Urothelium cell line (cell line): ENCODE data around the gene ZMYM1.
"Not testable (repeated sequence)": the region's sequence is repeated elsewhere in the genome, so short reads cannot be mapped to it uniquely, and the experiment has no call there.

Source experiments
- DNase-seq: peaks from one replicate; pipeline ENCODE4 v3.0.0; 2011; ENCODE audit warnings: low spot score, mixed read lengths
- FAIRE-seq: peaks from 2 replicates; lab custom pipeline; 2011; peaks lifted over from hg19 to GRCh38; lab: Jason Lieb, UNC

The ZMYM1 gene

GRCh38 chr1:35073265-35073811 is 5.8 kb upstream of the ZMYM1 start:
- no peak for FAIRE-seq
- DNase-seq: no peak

GRCh38 chr1:35076426-35076825 is 2.8 kb upstream of the ZMYM1 start:
- DNase-seq: not testable (repeated sequence)

DNA sequence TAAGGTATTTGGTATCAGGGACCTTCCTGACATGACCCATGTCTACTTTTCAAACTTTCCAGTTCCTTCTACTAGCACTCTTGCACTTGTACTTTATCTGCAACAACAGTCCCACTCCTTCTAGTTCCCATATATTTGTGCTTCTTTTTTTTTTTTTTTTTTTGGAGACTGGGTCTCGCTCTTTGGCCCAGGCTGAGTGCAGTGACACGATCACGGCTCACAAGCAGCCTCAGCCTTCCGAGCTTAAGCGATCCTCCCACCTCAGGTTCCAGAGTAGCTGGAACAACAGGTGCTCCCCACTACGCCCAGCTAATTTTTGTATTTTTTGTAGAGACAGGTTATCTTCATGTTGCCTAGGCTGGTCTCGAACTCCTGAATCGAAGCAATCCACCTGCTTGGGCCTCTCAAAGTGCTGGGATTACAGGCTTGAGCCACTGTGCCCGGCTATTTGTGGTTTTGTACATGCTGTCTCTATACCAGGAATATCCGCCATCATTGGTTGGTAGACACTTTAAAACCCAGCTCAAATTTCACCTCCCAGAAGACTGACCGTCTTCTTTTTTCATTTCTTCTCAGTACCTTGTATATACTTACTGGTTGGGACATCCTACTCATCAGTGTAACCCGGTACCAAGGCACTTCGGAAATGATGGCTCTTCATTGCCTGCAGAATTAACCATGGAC is 1.1 kb downstream of the ZMYM1 start:
- FAIRE-seq (no peak), DNase-seq (no peak)

More at GRCh38 chr1:35076426-35076825, 2.8 kb upstream of the ZMYM1 start:
- FAIRE-seq: not testable (repeated sequence)

DNA sequence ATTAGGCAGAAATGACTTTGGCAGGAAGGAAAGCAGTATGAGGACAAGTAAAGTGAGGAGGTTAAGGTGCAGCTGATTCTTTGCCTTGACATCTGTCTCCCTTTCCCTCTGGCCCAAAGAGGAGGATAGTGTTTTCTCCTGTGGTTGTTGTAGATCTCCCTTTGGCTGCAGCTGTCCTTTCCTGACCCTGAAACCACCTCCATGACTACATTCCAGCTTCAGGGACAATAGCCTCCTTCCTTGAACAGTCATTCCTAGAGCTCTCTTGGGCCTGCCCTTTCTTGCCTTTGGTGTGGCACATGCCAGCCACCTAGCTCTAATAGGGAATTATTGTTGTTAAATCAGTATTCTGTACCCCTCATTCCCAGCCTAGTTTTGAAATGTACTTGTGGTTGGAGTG is 6.2 kb downstream of the ZMYM1 start:
- no peak for DNase-seq
- no peak for FAIRE-seq

DNA sequence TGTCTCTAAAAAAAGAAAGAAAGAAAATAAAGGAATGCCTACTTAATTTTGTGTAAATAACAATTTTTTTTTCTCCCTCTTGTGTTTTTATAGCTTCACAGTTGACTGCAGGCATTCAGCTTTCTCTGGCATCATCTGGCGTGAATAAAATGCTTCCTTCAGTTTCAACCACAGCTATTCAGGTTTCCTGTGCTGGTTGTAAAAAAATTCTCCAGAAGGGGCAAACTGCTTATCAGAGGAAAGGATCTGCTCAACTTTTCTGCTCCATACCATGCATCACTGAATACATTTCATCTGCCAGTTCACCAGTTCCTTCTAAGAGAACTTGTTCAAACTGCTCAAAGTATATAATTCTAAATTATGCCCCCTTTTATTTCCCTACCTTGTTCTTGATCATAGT is 18.0 kb downstream of the ZMYM1 start:
- no peak for FAIRE-seq
- DNase-seq: no peak

DNA sequence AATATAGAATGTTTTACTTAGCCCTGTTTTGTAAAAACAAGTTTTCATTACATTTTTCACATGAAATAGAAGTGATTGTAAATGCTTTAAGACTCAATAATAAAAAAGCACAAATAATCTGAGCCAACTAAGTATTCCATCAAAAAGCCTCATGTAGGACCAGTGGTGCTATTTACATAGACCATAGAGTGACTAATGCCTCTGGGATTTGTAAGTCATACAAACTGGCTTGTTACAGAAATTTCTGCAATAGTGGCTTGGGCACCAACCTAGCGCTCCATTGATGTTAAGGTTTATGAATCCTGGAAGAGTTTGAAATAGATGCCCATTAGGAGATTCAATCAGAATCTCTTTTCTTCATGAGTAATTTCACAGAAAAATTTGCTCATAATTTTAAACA is 31.9 kb downstream of the ZMYM1 start:
- peak; percentile 9 for DNase-seq
- FAIRE-seq: no peak

DNA sequence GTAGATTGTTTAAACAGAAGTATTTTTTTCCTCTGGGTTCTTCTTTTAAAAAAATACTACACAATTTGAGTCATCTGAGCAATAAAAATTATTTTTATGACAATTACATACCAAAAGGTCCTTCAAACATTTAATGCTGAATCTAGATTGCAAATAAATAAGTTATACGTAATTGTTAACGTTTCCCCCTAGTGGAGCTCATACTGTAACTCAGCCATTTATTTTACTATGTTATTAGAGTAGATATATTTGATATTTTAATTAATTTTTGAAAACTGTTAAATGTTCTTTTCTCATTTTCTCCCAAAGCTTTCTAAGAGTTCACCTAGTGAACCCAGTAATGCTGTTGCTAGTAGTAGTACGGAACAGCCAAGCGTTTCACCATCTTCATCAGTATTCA is 33.5 kb downstream of the ZMYM1 start:
- DNase-seq: no peak
- FAIRE-seq: no peak

DNA sequence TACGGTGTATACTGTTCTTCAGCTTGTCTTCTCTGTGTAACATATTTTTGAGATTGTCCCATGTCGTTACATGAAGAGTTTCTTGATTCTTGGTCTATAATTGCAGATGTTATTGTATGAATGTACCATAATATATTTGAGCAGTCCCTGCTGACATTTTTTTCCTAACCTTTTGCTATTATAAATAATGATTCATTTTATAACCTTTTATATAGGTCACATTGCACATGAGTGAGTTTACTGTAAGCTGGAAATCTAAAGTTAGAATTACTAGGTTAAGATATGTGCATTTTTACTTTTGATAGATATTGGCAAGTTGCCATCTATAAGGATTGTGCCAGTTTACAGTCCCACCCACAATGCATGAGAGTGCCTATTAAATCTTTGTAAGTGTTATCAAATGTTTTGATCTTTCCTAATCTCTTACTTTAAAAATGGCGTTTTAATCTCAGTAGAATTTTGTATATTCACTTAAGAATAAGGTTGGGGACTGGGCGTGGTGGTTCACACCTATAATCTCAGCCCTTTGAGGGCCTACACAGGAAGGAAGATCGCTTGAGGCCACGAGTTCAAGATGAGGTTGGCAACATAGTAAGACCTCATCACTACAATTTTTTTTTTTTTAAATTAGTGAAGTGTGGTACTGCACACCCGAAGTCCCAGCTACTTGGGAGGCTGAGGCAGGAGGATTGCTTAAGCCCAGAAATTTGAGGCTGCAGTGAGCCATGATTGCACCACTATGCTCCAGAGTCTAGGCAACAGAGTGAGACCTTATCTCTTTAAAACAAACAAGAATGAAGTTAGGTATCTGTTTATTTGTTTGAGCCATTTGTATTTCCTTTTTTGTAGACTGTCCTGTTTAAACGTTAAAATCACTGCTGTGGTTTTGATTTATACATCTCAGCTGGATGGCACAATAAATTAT is 36.5 kb downstream of the ZMYM1 start:
- DNase-seq: no peak
- no peak for FAIRE-seq

DNA sequence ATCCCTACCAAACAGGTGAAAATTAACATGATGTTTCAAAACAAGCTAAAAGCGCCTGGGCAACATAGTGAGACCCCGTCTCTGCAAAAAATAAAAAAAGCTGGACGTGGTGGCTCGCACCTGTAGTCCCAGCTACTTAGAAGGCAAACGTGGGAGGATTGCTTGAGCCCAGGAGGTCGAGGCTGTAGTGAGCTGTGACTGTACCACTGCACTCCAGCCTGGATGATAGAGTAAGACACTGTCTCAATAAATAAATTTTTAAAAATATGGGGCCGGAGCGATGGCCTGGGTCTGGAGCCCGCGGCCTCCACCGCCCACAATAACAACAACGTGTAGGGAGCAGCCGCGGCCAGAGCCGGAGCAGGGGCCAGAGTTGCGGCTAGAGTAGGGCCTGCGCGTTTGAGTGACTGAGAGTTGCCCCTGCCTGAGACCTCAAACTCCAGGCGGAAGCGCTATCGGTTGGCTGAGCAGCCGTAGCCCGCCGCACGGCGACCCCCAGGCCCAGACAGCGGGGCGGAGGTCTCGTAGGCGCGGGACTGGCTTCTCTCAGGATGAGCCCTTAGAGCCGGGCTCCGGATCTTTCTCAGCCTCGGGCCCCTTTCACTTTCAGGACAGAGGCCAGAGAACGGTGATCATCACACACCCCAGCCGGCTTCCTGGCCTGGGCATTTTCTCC is 41.4 kb downstream of the ZMYM1 start:
- no peak for DNase-seq
- FAIRE-seq: no peak

- no peak for DNase-seq
- no peak for FAIRE-seq
Observed at GRCh38 chr1:35122311-35122710, 43.1 kb downstream of the ZMYM1 start.

- DNase-seq (no peak), FAIRE-seq (no peak)
Observed at GRCh38 chr1:35126546-35126945, 47.4 kb downstream of the ZMYM1 start.

DNA sequence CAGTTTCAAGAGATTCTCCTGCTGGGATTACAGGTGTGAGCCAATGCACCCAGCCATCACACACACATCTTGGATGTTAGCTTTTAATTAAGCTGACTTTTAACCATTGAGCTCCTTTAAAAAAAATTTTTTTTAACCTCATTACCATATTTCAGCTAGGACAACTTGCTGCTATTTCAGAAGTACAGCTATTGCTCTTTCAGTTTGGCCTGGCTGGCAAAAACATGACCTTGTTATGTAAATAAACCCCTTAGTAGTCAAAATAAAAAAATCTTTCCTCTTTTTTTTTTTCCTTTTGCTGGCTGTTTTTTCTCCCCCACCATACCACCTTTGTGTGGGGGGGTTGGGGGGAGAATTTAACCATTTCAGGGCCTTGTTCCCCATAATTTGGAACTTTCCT is 49.9 kb downstream of the ZMYM1 start:
- FAIRE-seq (no peak), DNase-seq (no peak)

- FAIRE-seq (no peak), DNase-seq (no peak)
Observed at GRCh38 chr1:35136780-35137179, 57.6 kb downstream of the ZMYM1 start.

GRCh38 chr1:35137590-35137989 is 58.4 kb downstream of the ZMYM1 start:
- FAIRE-seq, DNase-seq: not testable (repeated sequence)

- not testable (repeated sequence) for DNase-seq, FAIRE-seq
Observed at GRCh38 chr1:35142294-35142693, 63.1 kb downstream of the ZMYM1 start.

DNA sequence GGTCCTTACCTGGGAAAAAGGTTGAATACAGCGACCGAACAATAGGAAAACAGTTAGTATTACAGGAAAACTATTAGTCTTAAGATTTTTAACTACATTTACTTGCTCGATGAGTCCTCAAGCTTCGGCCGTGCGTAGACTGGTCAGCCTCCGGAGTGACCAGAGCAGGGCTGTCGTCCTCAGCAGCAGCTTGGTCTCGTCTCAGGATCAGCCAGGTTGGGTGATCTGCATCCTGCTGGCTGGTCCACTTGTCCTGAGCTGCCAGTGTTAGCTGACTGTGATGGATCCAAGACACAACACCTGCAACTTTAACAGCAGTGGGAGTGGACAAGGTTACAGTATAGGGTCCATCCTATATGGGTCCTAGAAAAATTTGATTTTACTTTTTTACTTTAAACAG is 63.5 kb downstream of the ZMYM1 start:
- not testable (repeated sequence) for FAIRE-seq, DNase-seq

DNA sequence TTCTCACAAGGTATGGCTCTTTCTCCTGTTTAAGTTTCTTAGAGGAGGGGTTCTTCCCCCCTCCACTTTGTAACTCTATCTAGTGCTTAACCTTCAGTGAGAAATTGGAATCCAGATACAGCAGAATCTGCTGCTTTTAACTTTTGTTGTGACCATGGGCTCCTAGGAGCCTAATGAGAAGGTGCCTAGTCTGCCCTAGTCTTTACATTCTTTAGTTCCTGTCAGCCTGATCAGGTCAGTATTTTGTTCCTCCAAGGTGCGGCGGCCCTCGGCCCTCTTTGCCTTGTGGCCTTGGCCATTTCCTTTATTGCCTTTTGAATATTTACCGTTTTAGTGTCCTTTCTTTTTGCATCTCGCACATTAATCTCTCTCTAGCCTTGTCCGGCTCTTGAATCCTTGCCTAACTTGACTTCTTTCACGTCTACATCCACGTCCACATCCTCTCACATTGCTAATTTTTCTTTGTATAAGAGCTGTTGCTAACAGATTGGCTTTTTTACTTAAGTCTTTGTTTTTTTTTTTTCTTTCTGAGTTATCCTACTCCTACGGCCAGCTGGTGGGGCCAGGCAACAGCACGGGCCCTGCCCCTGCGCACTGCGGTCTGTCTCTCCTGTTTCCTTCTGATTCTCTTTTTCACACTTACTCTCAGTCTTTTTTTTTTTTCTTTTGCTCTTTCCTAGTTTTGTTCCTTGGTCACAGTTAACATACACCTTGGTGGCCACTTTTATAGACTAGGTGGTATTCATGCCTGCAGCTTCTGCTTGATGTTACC is 64.7 kb downstream of the ZMYM1 start:
- no peak for FAIRE-seq

DNA sequence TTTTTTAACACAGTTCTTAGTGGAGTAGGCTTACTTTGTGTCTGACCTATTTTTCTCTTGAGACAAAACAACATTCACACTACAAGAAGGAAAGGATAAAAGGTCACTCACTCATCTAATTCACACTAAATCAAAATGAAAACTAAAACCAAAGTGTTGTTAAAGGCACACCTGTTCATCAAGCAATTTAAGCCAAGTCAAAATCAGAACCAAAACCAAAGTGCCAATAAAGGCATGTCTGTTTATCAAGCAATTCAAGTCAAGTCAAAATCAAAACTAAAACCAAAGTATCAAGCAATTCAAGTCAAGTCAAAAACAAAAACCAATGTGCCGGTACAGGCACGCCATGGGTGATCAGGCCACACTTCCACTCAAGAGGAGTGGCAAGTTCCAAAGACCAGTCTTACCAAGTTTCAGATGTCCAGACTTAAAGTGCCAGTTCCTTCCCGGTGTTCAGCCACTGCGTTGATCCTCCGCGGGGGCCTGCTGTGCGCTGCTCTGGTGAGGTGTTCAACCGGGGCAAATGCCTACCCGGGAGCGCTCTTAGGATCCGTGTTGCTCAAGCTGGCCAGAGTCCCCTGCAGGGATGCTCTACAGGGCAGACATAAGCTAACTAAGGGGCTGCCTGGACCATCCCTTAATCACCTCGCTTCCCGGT is 66.8 kb downstream of the ZMYM1 start:
- FAIRE-seq: not testable (repeated sequence)

More for the DNA sequence above, 64.7 kb downstream of the ZMYM1 start:
- DNase-seq: no peak

GRCh38 chr1:35151220-35151619 is 72.0 kb downstream of the ZMYM1 start:
- DNase-seq: no peak
- FAIRE-seq: no peak

More for the DNA sequence above, 66.8 kb downstream of the ZMYM1 start:
- DNase-seq: not testable (repeated sequence)

- no peak for DNase-seq
- FAIRE-seq: no peak
Observed at GRCh38 chr1:35164893-35165292, 85.7 kb downstream of the ZMYM1 start.
